GM20000 (cell line): Measurements from ENCODE around the gene MAD2L1.

ENCODE experiments used
- DNase-seq: peaks from one replicate; pipeline ENCODE4 v3.0.0; 2012; ENCODE audit warnings: low spot score
- CTCF ChIP-seq: IDR thresholded peaks from 2 replicates; pipeline ENCODE4 v1.5.1; 2012; ENCODE audit warnings: mild to moderate bottlenecking, control low read depth; ENCODE audit errors: extremely low read depth, missing control alignments

MAD2L1 gene

GRCh38 chr4:120085705-120086104, 19.1 kb upstream of the MAD2L1 start:
- TF ChIP-seq CTCF, result no peak
- DNase-seq, result no peak

DNA sequence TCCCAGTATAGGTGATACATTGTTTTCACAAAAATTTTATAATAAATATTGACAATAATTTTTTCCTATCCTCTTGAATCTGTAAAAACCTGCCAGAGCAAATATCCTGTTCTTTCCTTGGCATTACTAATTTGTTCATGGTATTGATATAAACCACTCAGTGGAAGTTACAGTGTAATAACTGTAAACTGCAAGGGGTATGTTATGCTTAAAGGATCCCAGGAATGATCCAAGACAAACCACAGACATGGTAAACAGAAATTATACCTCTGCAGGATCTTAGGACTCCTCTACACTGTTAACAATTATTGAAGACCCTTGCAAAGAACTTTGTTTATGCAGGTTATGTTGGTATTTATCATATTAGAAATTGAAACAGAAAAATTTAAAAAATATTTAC, 17.7 kb upstream of the MAD2L1 start:
- no peak for DNase-seq
- no peak for TF ChIP-seq CTCF

GRCh38 chr4:120083152-120083551, 16.5 kb upstream of the MAD2L1 start:
- no peak for DNase-seq
- TF ChIP-seq CTCF, result no peak

GRCh38 chr4:120082251-120082650, 15.6 kb upstream of the MAD2L1 start:
- DNase-seq, result no peak
- TF ChIP-seq CTCF, result no peak

GRCh38 chr4:120081726-120082125, 15.1 kb upstream of the MAD2L1 start:
- no peak for TF ChIP-seq CTCF
- no peak for DNase-seq

DNA sequence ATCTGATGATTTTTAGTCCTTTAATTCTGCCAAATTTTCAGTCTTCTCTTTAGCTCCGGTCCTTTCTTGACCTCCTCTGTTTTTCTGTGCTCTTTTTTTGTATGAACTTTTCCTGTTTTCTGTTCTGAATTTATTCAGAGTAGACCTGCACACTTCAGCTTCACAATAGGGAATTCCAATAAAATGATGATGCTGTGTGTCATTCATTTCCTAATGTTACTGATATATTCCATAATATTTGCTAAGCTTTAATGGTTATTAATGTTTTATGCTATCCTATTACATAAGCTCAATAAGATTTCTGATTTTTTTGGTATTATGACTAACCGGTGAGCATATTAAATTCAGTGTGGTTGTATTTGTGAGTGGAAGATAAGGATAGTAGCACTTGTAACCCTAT, 13.9 kb upstream of the MAD2L1 start:
- TF ChIP-seq CTCF, result no peak

DNA sequence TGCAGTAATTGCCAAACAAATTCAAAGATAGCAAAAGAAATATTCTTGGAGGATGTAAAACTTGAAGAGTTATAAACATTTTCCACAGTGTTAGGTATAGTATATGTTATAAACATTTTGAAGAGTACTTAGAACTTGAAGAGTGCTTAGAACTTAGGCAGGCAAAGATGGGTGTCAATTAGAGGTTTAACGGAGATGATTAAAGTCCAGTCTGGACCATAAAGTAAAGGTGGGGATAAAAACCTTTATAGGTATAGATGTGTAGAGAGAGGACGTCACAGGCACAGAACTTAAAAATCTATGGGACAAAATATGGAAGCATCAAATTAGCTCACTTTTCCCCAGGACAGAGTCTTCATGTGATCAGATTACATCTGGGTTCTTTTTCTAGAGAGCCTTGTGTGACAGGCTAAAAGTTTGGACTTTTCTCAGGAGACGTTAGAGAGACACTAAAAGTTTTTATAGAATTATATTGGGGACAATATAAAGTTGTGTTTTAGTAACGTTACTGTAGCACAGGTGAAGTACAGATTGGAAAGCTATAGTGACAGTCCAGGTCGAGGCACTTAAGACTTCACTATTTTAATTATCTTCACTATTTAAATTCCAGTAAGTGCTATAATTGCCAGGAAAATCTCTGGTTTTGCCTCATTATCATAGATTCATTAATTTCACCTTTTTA, 13.3 kb upstream of the MAD2L1 start:
- DNase-seq, result no peak
- no peak for TF ChIP-seq CTCF

More for the DNA sequence above, 13.9 kb upstream of the MAD2L1 start:
- no peak for DNase-seq
